GM18861 (cell line): Measurements from ENCODE around the gene IGF2BP3.
"Not testable (repeated sequence)": the region's sequence is repeated elsewhere in the genome, so short reads cannot be mapped to it uniquely, and the experiment has no call there.

Experiments used
- ATAC-seq: cut with Tn5 transposase; IDR thresholded peaks from one replicate; pipeline ENCODE4 v1.9.1; 2021; ENCODE audit not compliant: unreplicated experiment

The IGF2BP3 gene

DNA sequence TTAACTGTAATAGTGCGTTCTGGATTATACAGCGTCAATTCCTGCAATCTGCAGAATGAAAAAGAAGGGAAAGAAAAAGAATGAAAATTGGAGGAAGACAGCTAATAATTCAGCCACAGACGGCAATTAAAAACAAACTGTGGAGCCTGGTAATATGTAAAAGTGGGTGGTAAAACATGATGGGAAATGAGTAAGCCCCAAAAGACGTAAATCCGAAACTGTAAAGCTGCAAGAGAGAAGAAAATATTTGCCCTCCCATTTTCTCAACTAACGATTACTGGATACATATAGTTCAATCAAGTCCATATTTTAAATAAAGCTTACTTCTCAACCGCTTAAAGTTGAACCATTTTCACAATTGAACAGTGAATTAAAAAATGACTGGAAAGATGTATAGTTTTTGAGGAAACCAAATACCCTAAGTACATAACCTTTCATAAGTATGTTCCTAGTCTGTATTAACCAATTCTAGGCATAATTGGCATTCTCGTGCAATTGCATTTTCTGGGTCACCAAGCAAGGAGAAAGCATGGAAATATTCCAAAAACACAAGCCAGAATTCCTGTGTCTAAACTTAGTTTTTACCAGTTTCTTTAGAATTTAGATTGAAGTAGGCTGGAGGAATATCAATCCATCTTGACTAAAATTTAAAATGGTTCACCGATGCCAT lies 126.3 kb downstream of the IGF2BP3 start:
- no peak for ATAC-seq

DNA sequence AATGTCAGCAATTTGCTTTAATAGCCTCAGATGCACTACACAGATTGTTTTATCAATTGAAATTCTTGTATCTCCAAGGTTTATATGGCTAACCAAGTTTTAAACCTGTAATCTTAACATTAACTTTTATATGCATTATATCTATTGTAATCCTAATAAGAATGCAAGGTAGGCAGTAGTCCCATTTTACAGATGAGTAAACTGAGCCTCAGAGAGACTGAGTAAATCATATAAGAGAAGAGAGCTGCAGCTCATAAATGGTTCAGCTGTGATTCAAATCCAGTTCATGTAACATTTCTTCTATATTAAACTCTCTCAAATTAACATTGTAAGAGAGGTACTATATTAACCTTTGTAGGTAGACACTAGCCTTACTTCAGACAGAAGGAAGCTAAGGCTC lies 127.2 kb downstream of the IGF2BP3 start:
- no peak for ATAC-seq

DNA sequence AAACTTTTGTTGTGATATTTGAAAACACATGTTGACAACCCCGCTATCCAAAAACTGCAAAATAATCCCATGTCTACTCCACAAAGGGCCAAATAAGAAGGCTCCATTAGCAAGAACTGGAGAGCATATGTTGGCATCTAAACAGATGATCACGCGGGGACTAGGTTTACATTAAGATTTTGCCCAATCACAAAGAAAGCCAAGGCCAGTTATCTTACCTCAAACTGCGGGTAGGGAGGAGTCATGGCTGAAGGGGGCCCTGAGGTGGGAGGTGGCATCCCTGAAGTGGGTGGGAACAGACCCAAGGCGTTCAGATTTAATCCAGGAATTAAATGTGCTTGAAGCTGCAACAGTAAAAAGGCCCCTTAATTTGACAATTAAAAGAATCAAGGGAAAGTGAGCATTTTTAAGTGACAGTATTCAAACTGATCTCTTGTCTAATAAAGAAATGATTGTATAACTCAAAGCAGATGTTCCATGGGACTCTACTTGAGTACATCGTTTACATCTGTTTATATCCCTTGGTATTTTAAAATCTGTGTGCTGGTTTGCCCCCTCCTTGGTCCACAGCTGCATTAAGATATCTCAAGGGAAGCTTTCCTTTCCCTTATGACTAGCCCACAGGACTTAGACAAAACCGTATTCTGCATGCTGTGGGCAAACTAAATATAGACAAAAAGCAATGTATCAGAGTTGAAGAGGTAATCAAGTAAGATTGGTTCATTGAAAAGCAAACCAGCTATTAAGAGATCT lies 128.3 kb downstream of the IGF2BP3 start:
- no peak for ATAC-seq

DNA sequence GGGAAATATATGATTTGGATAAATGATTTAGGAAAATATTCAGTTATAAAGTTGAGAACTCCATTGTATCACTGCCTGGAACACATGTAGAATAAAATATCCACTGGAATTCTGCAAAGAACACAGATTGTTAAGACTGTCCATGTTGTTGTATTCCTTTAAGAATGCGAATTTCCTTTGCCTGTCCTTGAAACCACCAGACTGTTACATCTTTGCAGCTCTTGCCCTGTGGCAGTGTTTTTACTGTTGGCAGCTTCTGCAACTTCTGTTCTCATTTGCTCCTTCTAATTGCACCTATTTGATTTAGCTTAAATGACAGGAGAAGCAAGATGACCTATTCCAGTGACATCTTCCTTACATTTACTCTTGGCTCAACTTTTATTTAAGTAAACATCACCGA lies 131.4 kb downstream of the IGF2BP3 start:
- ATAC-seq = no peak

DNA sequence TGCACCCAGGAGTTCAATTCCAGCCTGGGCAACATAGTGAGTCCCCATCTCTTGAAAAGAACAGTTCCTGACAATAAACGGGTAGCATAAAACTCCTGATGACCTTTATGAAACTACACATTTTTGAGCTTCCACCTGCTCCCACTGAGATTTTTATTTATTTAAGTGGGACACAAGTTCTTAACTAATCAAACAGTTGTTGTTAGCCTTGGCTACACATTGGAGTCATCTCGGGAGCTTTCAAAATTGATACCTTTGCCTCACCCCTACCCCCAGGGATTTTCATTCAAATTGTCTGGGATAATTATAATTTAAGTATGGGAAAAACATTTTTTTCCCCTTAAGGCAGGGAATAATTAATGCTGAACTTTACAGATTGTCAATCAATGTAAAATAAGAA lies 131.9 kb downstream of the IGF2BP3 start:
- no peak for ATAC-seq

DNA sequence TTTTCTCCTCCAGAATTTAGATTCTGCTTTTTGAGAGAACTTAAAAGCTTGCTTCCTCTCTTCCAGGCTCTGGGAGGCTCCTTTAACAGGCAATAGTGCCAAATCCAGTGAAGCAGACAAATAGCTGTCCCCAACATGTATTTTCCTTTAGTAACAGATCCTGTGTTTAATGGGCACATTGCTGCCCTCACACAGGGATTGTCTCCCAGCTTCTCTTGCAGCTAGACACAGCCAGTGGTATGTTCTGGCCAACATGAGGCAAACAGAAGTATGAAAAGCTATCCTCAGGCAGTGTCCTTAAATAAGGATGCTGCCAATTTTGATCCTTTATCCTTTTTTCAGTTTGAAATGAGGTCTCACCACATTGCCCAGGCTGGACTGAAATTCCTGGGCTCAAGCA lies 132.9 kb downstream of the IGF2BP3 start:
- no peak for ATAC-seq

DNA sequence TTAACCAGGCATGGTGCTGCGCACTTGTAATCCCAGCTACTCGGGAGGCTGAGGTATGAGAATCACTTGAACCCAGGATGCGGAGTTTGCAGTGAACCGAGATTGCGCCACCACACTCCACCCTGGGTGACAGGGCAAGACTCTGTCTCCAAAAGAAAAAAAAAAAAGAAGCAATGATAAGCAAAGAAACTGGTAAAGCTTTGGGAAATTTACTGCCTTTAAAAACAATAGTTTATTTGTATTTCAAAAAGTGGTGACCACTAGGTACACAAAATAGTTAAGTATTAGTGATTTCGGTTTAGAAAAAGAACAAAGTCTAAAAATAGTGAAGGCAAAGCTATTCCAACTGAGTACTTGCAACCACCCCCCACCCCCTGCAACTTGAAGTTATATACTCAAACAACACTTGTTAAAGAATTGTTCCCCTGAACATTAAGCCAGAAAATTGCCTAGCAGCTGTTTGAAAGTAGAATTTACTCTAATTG lies 133.4 kb downstream of the IGF2BP3 start:
- no peak for ATAC-seq

DNA sequence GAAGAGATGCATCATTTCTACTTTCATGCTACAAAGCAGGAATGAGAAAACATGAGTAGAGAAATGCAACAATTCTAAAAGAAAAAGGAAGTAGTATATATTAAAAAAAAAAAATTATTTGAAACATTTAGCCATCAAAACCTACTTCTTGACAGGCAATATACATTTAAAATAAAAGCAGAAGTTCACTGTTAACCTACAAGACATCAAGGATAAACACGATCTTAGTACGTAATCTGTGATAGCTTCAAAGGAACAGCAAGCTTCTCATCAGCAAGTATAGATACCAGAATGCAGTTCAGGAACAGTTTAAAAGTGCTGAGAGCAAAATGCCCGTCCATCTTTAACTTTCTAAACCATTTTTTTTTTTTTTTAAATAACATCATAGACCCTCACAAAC lies 134.2 kb downstream of the IGF2BP3 start:
- ATAC-seq = no peak

DNA sequence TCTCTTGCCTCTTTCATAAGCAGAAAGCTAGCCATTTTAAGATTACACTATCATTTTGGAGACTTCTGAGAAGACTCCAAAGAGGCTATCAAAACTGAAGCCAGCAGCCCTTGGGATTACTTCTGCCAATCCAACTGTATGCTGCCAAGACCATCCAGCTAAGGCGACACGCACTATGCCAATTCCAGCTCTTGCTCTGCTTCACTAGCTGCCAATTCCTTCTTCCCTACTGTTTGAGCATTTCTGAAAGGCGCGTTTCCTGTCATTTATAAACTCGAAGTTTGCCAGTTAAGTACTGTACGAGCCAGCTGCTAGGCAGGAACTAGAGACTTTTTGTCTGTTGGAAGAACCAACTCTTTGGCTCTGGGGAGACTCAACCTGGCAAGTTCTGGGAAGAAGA lies 134.7 kb downstream of the IGF2BP3 start:
- no peak for ATAC-seq

DNA sequence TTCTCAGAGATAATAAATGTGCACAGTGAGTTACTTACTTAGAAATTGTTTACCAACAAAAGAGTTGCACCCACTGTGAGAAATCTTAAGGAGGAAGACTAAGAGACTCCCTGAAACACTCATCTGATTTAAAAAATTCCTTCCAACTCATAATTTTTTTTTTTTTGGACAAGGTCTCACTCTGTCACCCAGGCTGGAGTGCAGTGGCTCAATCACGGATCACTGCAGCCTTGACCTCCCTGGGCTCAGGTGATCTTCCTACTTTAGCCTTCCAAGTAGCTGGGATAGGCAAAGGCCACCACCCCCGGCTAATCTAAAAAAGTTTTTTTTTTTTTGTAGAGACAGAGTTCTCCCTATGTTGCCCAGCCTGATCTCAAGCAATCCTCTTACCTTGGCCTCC lies 135.2 kb downstream of the IGF2BP3 start:
- ATAC-seq = no peak

DNA sequence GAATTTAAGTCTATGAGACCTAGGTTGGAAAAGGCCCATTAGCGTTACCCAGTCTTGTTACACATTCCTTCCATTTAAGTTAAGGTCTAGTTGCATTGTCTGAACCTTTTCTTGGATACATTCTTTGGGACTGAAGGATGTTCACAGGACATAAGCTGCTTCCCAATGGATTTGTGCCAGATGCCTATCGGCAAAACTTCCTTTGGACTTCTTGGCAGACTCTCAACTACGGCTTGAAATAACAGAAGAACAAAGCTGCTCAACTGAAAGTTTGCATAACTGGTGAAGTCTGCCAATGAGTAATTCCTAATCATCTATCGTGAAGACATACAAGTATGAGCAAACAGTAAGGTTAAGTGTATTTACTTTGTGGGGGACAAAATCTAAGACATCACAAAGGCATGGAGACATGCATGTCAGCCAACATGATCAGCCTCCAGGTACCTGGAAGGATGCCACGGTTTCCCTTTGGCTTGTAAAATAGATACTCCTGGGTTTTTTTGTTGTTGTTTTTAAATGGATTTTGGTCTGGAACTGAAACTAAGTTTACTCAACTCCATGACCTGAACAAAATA lies 135.7 kb downstream of the IGF2BP3 start:
- ATAC-seq = no peak

DNA sequence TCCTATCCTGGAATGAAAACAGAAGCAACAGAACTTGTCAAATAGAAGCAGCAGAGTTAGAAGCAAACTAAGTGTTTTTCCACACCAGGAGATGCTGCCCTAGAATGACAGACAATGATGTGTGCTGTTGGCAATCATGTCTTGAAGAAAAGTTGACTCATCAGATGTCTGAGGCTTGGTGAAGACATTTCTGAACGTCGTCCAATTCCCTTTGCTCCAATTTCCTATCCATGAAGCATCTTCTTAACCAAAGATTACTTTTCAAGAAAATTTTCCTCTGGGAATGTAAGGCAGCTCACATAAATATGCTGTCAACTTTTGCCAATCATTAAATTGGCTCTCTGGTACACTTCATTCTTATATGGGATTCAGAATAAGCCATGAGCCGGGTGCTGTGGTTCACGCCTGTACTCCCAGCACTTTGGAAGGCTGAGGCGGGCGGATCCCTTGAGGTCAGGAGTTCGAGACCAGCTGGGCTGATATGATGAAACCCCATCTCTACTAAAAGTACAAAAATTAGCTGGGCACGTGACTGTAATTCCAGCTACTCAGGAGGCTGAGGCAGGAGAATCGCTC lies 136.5 kb downstream of the IGF2BP3 start:
- no peak for ATAC-seq

DNA sequence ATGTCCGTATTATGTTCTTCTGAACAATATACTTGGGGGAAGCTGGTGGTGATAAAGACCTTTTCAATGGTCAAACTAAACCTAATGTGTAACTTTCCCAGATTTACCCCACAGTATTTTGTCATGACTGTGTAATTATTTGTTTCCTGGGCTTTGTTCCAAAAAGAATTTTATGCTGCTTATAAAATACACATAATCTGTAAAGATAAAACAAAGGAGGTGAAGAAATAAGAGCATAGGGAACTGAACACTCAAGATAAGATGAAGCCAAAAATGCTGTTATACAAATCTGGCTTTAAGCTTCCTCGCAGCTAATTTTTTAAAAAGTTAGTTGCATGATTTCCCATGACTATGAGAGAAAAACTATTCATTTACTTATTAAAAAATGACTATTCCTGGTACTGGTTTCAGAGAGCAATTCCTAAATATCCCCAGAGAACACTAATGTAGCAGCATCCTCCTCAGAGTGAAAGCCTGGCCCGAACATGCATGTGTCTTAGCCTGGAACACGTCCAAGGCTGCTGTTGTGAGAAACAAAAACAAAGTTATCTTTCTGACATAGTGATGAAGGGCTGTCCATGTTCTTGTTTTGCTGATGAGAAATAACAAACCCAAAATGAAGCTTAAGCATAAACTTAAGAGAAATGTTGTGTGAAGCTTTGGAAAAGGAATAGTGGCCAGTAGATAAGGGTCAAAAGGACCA lies 137.2 kb downstream of the IGF2BP3 start:
- no peak for ATAC-seq

DNA sequence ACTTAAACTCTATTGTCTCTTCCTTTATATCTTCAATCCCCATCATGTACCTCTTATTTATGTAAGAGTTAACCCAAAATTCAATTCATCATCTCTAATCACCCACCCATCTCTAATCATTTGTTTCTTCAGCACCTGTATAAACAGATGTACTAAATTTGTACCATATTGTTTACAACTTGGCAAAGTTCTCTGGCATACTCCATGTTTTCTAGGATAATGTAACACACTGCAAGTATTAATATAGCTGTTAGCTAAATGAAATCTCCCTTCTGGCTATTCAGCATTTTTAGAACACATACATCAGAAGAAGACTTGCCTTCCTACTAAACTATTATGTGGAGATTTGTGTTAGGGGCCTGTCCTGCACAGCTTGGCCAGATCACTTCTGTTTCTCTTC lies 138.1 kb downstream of the IGF2BP3 start:
- no peak for ATAC-seq

DNA sequence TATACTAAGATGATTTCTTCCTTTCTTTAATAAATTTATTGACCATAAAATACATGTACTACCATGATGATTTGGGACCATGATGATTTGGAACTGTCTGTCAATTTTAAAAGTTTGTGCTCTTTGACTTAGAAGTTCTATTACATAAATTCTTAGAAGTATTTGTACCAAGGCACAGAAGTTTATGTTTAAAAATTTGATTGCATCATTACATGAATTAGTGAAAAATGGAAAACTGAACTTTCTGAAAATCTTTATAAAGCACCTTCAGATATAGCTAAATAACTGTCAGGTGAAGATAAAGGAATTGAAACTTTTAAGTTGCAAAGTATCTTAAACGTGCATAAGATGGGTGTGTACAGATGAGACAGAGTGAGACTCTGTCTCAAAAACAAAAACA lies 139.2 kb downstream of the IGF2BP3 start:
- ATAC-seq = no peak

DNA sequence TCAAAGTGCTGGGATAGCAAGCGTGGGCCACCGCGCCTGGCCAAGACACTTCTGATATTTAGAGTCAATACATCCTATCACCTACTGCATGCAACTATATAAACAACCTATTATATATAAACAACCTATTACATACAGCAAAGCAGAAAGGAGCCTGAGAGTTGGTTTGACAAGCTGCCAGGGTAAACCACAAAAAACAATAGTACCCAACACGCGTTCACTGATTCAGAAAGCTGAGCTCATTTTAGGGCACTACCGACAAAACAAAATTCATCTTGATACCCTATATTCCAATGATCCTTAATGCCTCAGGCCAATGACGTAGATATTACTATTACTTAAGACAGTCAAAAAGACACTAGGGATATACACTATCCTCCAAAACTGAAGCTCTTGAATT lies 154.9 kb downstream of the IGF2BP3 start:
- ATAC-seq = no peak

DNA sequence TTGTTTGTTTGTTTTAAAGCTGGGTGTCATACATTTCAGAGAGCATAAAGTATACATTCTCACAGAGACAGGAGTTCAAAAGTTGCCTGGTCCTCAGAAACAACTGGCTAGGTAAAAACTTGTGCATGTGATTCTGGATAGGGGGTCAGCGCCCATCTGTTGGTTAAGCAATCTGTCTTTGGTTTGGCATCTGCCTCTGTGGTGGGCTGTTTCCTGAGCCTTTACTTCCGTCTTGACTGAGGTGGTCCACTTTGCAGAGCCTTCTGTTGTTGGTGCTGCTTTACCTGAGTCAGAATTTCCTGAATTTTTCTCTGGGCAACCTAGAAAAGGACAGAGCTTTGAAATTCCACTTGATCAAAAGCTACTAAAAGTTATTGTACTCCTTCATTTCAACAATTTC lies 158.2 kb downstream of the IGF2BP3 start:
- not testable (repeated sequence) for ATAC-seq

DNA sequence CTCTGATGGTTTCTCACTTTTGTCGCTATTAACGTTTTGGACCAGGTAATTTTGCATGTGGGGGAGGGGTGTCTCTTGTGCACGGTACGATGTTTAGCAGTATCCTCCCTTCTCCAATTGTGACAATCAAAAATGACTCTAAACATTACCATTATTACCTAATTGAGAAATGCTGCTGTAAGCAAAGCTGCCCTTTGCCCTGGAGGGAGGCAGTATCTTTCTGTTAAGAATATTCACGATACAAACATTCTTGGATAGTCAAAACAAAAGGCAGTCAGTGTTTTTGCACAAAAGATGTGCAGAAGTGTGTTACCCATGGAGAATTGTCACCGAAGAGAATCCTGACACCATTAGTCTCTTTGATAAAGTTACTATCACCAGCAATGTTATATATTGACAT lies 161.5 kb downstream of the IGF2BP3 start:
- ATAC-seq = no peak

DNA sequence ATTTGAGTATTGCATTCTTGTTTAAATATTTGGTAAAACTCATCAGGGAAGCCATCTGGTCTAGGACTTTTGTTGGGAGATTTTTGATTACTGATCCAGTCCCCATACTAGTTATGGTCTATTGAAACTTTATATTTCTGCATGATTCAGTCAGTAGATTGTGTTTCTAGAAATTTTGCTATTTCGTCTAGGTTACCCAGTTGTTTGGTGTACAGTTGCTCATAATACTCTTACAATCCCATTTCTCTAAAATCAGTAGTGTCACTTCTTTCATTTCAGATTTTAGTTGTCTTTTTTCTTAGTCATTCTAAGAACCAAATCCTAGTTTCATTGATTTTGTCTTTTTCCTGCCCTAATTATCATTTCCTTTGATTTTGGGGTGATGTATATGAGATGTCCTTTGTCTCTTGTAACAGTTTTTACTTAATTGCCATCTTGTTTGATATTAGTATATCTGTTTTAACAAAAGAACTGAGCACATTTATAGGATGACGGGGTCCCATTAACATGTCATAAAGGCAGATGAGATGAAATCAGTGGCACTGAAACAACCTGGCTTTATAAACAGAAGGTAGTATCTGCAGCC lies 163.3 kb downstream of the IGF2BP3 start:
- ATAC-seq = no peak

DNA sequence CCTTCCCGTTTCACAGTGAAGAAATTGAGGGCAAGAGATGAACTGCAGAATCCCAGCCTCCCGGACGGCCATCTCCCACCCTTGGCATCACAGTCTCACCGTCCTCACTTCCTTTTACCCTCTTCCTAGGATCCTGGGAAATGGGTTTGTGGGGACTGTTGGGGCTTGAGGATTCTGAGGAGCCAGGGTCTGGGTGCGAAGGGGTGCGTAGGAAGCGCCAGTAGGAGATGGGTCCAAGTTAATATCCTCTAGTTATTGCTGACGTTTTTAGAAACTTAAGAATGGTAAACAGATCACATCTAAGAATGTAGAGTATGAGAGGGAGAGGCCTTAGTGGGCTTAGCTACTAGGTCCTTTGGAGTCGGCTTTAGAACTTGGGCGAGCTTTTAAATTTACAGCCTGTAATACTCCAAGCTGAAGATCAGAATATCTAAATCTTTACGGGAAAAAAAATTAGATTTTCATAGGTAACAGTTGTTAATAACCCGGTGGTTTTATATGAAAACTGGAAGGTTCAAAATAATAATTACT lies 170.5 kb downstream of the IGF2BP3 start:
- ATAC-seq = no peak
